Retinal pigment epithelial cell (primary cell): ENCODE data around the gene MRFAP1.
A peak's percentile ranks its signal among the peaks of the same experiment; 100 is the strongest.

Experiments used
- DNase-seq: peaks from one replicate; pipeline ENCODE4 v3.0.0-alpha.2; 2010; ENCODE audit warnings: low read depth
- H3K4me3 ChIP-seq: 2 replicates; pipeline ENCODE4 v1.5.1; 2011; ENCODE audit warnings: mild to moderate bottlenecking, low read length, control low read depth, moderate library complexity
- TF ChIP-seq, protein P1 (sequence below): conservative IDR thresholded peaks from 2 replicates; pipeline ENCODE4 v1.5.1; 2011; ENCODE audit warnings: low read depth, low read length, control low read depth, inconsistent platforms

MRFAP1 gene

DNA sequence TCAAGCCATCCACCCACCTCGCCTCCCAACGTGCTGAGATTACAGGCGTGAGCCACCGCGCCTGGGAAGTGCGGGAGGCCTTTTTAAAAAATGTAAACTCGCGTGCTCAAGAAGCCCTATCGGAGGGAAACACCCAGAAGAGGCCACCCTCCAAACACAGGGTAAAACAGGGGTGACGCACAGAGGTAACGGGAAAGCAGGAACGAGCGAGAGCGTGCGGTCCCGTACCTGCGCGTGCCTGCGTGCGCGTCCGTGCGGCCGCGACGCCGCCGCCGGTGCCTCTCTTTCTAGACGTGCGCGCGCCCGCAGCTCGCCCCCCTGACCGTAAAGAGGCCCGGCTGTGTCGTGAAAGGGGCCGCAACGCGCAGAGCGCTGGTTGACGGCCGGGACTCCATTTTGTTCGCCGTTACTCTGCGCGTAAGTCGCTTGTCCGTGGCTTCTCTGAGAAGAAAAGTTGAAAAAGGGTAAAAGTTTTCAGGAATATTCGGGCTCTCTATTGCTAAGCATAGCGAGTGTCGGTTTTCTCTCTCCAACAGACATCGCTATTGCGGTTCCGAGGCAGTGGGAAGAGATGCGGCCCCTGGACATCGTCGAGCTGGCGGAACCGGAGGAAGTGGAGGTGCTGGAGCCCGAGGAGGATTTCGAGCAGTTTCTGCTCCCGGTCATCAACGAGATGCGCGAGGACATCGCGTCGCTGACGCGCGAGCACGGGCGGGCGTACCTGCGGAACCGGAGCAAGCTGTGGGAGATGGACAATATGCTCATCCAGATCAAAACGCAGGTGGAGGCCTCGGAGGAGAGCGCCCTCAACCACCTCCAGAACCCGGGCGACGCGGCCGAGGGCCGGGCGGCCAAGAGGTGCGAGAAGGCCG, at the start of gene MRFAP1:
Gene MRFAP1, plus strand, starts transcription at position 394 of the 872 bp plus-strand sequence. Its CDS starts 178 bp downstream, at position 572.
- peak within 1 kb of the TSS; percentile 94 for H3K4me3 ChIP-seq
- DNase-seq = peak; percentile 81
- TF ChIP-seq, protein P1, sequence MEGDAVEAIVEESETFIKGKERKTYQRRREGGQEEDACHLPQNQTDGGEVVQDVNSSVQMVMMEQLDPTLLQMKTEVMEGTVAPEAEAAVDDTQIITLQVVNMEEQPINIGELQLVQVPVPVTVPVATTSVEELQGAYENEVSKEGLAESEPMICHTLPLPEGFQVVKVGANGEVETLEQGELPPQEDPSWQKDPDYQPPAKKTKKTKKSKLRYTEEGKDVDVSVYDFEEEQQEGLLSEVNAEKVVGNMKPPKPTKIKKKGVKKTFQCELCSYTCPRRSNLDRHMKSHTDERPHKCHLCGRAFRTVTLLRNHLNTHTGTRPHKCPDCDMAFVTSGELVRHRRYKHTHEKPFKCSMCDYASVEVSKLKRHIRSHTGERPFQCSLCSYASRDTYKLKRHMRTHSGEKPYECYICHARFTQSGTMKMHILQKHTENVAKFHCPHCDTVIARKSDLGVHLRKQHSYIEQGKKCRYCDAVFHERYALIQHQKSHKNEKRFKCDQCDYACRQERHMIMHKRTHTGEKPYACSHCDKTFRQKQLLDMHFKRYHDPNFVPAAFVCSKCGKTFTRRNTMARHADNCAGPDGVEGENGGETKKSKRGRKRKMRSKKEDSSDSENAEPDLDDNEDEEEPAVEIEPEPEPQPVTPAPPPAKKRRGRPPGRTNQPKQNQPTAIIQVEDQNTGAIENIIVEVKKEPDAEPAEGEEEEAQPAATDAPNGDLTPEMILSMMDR = no peak

DNA sequence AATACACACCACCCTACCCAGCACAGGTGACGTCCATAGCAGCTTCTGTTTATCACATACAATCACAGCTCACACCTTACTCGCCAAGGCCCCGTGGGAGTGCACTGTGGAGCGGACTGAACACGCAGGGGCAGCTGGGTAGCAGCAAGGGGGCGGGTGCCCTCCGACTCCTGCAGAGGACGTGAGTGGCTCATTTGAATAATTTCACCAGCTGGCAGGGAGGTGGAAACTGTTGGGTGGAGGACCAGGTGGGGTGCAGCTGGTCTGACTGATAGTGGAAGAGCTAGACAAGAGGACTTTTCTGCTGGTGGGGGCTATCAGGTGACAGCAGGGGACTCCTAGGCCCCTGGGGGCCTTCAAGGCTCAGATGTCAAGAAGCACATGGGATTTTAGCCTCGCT, 49.2 kb upstream of the MRFAP1 start:
- TF ChIP-seq, protein P1 = no peak
- no peak for DNase-seq
- no peak overlapping the region for H3K4me3 ChIP-seq

DNA sequence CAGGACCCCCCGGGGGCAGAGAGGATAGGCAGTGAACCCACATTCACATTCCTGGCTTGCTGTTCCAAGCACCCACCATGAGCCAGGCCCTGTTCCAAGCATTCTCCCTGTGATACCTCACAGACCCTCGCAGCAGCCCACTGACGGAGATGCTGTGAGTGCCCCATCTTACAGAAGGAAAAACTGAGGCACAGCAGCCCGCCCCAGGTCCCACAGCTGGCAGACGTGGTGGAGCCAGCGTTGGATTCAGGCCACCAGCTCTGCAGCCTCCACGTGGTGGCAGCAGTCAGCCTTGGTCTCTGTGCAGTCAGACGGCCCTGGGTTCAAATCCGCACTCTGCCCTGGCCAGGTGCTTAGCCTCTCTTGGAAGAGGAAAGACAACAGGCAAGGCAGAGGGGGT, 48.7 kb upstream of the MRFAP1 start:
- H3K4me3 ChIP-seq = no peak overlapping the region
- TF ChIP-seq, protein P1 = no peak
- DNase-seq = no peak

DNA sequence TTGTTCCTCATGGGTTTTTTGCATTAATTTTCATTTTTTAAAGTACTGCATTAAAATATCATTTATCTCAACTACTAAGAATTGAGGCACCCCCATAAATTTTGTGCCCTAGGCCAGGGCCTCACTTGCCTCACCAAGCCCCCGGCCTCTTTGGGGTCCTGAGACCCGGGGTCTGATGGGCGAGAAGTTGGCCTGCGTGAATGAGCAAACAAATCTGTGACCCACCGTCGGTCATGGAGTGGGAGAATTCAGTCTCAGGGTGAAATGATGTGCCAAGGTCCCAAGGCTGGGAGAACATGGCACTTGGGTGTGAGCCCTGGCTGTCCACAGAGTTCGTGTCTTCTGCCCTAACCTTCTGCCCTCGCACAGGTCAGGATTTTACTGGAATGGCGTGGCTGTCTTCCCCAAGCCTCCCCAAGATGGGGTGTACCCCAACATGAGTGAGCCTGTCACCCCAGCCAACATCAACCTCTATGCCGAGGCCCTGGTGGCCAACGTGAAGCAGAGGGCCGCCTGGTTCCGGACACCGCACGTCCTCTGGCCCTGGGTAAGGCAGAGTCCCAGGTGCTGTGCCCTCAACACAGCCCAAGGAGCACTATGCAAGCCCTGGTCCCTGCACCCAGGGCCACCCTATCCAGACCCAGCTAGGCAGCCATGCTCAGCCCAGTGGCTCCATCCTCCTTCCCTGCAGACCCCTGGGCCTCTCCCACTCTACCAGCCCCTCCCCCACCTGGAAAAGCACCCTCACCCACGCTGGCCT, 47.5 kb upstream of the MRFAP1 start:
- H3K4me3 ChIP-seq = no peak overlapping the region
- no peak for DNase-seq
- TF ChIP-seq, protein P1 = no peak

DNA sequence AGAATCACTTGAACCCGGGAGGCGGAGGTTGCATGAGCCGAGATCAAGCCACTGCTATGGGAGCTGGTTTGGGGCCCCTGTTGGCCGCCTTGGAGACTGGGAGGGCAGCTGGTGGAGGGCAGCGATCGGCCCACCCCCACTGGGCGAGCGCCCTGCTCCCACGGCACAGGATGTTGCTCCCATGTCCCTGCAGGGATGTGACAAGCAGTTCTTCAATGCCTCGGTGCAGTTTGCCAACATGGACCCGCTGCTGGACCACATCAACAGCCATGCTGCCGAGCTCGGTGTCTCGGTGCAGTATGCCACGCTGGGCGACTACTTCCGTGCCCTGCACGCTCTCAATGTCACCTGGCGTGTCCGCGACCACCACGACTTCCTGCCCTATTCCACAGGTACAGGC, 46.1 kb upstream of the MRFAP1 start:
- TF ChIP-seq, protein P1 = no peak
- no peak for DNase-seq
- no peak overlapping the region for H3K4me3 ChIP-seq

DNA sequence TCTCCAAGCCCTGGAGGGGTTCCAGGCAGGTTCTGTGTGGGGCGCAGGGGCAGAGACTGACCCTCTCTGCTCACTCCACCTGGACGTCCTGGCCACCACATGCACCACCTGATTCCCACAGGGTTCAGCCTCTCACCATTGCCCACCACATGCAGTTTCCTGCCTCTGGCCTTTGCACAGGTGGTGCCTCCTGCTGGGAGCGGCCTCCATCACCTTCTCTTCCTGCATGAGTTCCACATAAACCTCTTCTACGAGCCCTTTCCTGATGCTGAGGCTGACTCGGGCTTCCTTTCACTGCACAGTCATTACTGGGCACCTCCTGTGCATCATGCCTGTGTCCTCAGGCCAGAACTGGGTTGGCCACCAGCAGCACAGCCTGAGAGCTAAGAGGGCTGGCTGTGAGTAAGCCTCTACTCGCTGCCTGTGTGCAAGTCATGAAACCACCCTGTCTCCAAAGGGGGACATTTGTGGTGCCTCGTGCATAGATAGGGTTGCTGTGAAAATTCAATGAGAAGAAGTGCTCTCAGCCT, 45.6 kb upstream of the MRFAP1 start:
- DNase-seq = no peak
- H3K4me3 ChIP-seq = no peak overlapping the region
- TF ChIP-seq, protein P1 = no peak
